ENCODE measurements around the gene TICAM1.
"Not testable (repeated sequence)": the region's sequence is repeated elsewhere in the genome, so short reads cannot be mapped to it uniquely, and the experiment has no call there.

Gene TICAM1

GRCh38 chr19:4816202-4816949 is 15.1 kb downstream of the TICAM1 start:
- Histone ChIP-seq H3K4me3 (ENCODE audit: low read depth in 1 of 2, low read length in 2 of 2) (no peak overlapping the region), H3K27me3 (ENCODE audit: low read depth, low read length) (no peaks in the 10 kb centered on the region), H3K9me3 (ENCODE audit: control insufficient read depth in 1 of 2, low read length in 2 of 2) (no peaks in the 10 kb centered on the region), H3K36me3 (ENCODE audit: control insufficient read depth in 1 of 2, insufficient read depth in 2 of 2, low read length in 2 of 2) (peaks cover 0 to 24% of the 10 kb centered on the region in 2 donors), H3K27ac (ENCODE audit: low read length) (peak overlapping the region; percentile 23), H3K4me1 (ENCODE audit: control insufficient read depth in 1 of 2, insufficient read depth in 2 of 2, low read length in 2 of 2) (peaks cover 0 to 5% of the 10 kb centered on the region in 2 donors)

GRCh38 chr19:4815426-4816201 is 15.9 kb downstream of the TICAM1 start:
- H3K4me3 ChIP-seq (ENCODE audit: low read depth in 1 of 2, low read length in 2 of 2) = peak overlapping the region; percentile 43 to 50
- no peaks in the 10 kb centered on the region for H3K9me3 ChIP-seq (ENCODE audit: control insufficient read depth in 1 of 2, low read length in 2 of 2)

GRCh38 chr19:4814625-4815425 is 16.7 kb downstream of the TICAM1 start:
- Histone ChIP-seq H3K36me3 (ENCODE audit: control insufficient read depth in 1 of 2, insufficient read depth in 2 of 2, low read length in 2 of 2) (peaks cover 0 to 24% of the 10 kb centered on the region in 2 donors), H3K4me1 (ENCODE audit: control insufficient read depth in 1 of 2, insufficient read depth in 2 of 2, low read length in 2 of 2) (peaks cover 0 to 5% of the 10 kb centered on the region in 2 donors), H3K4me3 (ENCODE audit: low read depth in 1 of 2, low read length in 2 of 2) (peak overlapping the region; percentile 43 to 50), H3K27ac (ENCODE audit: low read length) (no peak overlapping the region), H3K27me3 (ENCODE audit: low read depth, low read length) (no peaks in the 10 kb centered on the region), H3K9me3 (ENCODE audit: control insufficient read depth in 1 of 2, low read length in 2 of 2) (no peaks in the 10 kb centered on the region)

More at GRCh38 chr19:4815426-4816201, 15.9 kb downstream of the TICAM1 start:
- H3K4me1 ChIP-seq (ENCODE audit: control insufficient read depth in 1 of 2, insufficient read depth in 2 of 2, low read length in 2 of 2) = peaks cover 0 to 5% of the 10 kb centered on the region in 2 donors
- peak overlapping the region; percentile 23 for H3K27ac ChIP-seq (ENCODE audit: low read length)
- no peaks in the 10 kb centered on the region for H3K27me3 ChIP-seq (ENCODE audit: low read depth, low read length)
- H3K36me3 ChIP-seq (ENCODE audit: control insufficient read depth in 1 of 2, insufficient read depth in 2 of 2, low read length in 2 of 2) = peaks cover 0 to 24% of the 10 kb centered on the region in 2 donors

- Histone ChIP-seq H3K9me3 (ENCODE audit: control insufficient read depth in 1 of 2, low read length in 2 of 2) (no peaks in the 10 kb centered on the region), H3K36me3 (ENCODE audit: control insufficient read depth in 1 of 2, insufficient read depth in 2 of 2, low read length in 2 of 2) (peaks cover 0 to 3% of the 10 kb centered on the region in 2 donors), H3K4me1 (ENCODE audit: control insufficient read depth in 1 of 2, insufficient read depth in 2 of 2, low read length in 2 of 2) (peaks cover 0 to 5% of the 10 kb centered on the region in 2 donors), H3K4me3 (ENCODE audit: low read depth in 1 of 2, low read length in 2 of 2) (no peak overlapping the region), H3K27me3 (ENCODE audit: low read depth, low read length) (no peaks in the 10 kb centered on the region), H3K27ac (ENCODE audit: low read length) (no peak overlapping the region)
Observed at GRCh38 chr19:4811328-4812131, 20.0 kb downstream of the TICAM1 start.

GRCh38 chr19:4807188-4807587 is 24.3 kb downstream of the TICAM1 start:
- no peak overlapping the region for H3K27ac ChIP-seq (ENCODE audit: low read length)

GRCh38 chr19:4806384-4806783 is 25.1 kb downstream of the TICAM1 start:
- Histone ChIP-seq H3K9me3 (ENCODE audit: control insufficient read depth in 1 of 2, low read length in 2 of 2) (no peaks in the 10 kb centered on the region), H3K36me3 (ENCODE audit: control insufficient read depth in 1 of 2, insufficient read depth in 2 of 2, low read length in 2 of 2) (no peaks in the 10 kb centered on the region), H3K4me3 (ENCODE audit: low read depth in 1 of 2, low read length in 2 of 2) (no peak overlapping the region), H3K4me1 (ENCODE audit: control insufficient read depth in 1 of 2, insufficient read depth in 2 of 2, low read length in 2 of 2) (no peaks in the 10 kb centered on the region), H3K27me3 (ENCODE audit: low read depth, low read length) (no peaks in the 10 kb centered on the region), H3K27ac (ENCODE audit: low read length) (no peak overlapping the region)

More at GRCh38 chr19:4807188-4807587, 24.3 kb downstream of the TICAM1 start:
- no peaks in the 10 kb centered on the region for H3K27me3 ChIP-seq (ENCODE audit: low read depth, low read length)
- H3K4me1 ChIP-seq (ENCODE audit: control insufficient read depth in 1 of 2, insufficient read depth in 2 of 2, low read length in 2 of 2) = no peaks in the 10 kb centered on the region
- H3K4me3 ChIP-seq (ENCODE audit: low read depth in 1 of 2, low read length in 2 of 2) = no peak overlapping the region
- no peaks in the 10 kb centered on the region for H3K36me3 ChIP-seq (ENCODE audit: control insufficient read depth in 1 of 2, insufficient read depth in 2 of 2, low read length in 2 of 2)
- H3K9me3 ChIP-seq (ENCODE audit: control insufficient read depth in 1 of 2, low read length in 2 of 2) = no peaks in the 10 kb centered on the region

GRCh38 chr19:4805140-4805539 is 26.4 kb downstream of the TICAM1 start:
- H3K9me3 ChIP-seq (ENCODE audit: control insufficient read depth in 1 of 2, low read length in 2 of 2); H3K27ac ChIP-seq (ENCODE audit: low read length); H3K4me1 ChIP-seq (ENCODE audit: control insufficient read depth in 1 of 2, insufficient read depth in 2 of 2, low read length in 2 of 2); H3K27me3 ChIP-seq (ENCODE audit: low read depth, low read length); H3K36me3 ChIP-seq (ENCODE audit: control insufficient read depth in 1 of 2, insufficient read depth in 2 of 2, low read length in 2 of 2); H3K4me3 ChIP-seq (ENCODE audit: low read depth in 1 of 2, low read length in 2 of 2): not testable (repeated sequence)

GRCh38 chr19:4803736-4804695 is 27.5 kb downstream of the TICAM1 start:
- H3K9me3 ChIP-seq (ENCODE audit: control insufficient read depth in 1 of 2, low read length in 2 of 2) = no peaks in the 10 kb centered on the region
- no peak overlapping the region for H3K4me3 ChIP-seq (ENCODE audit: low read depth in 1 of 2, low read length in 2 of 2)
- H3K27ac ChIP-seq (ENCODE audit: low read length) = no peak overlapping the region

GRCh38 chr19:4802711-4803110 is 28.8 kb downstream of the TICAM1 start:
- no peaks in the 10 kb centered on the region for H3K36me3 ChIP-seq (ENCODE audit: control insufficient read depth in 1 of 2, insufficient read depth in 2 of 2, low read length in 2 of 2)
- no peak overlapping the region for H3K4me3 ChIP-seq (ENCODE audit: low read depth in 1 of 2, low read length in 2 of 2)
- no peak overlapping the region for H3K27ac ChIP-seq (ENCODE audit: low read length)
- H3K9me3 ChIP-seq (ENCODE audit: control insufficient read depth in 1 of 2, low read length in 2 of 2) = no peaks in the 10 kb centered on the region
- no peaks in the 10 kb centered on the region for H3K4me1 ChIP-seq (ENCODE audit: control insufficient read depth in 1 of 2, insufficient read depth in 2 of 2, low read length in 2 of 2)
- no peaks in the 10 kb centered on the region for H3K27me3 ChIP-seq (ENCODE audit: low read depth, low read length)

More at GRCh38 chr19:4803736-4804695, 27.5 kb downstream of the TICAM1 start:
- no peaks in the 10 kb centered on the region for H3K4me1 ChIP-seq (ENCODE audit: control insufficient read depth in 1 of 2, insufficient read depth in 2 of 2, low read length in 2 of 2)
- no peaks in the 10 kb centered on the region for H3K27me3 ChIP-seq (ENCODE audit: low read depth, low read length)
- no peaks in the 10 kb centered on the region for H3K36me3 ChIP-seq (ENCODE audit: control insufficient read depth in 1 of 2, insufficient read depth in 2 of 2, low read length in 2 of 2)
